Measurements from ENCODE around the gene ARFGAP2. TPM values are rescaled to one million over a fixed set of nuclear protein-coding genes. Genes with fewer than 3 reads are reported as not detected.

ARFGAP2 gene
- total RNA-seq, 1 experiment from 2014 or later = 73.5 TPM

DNA sequence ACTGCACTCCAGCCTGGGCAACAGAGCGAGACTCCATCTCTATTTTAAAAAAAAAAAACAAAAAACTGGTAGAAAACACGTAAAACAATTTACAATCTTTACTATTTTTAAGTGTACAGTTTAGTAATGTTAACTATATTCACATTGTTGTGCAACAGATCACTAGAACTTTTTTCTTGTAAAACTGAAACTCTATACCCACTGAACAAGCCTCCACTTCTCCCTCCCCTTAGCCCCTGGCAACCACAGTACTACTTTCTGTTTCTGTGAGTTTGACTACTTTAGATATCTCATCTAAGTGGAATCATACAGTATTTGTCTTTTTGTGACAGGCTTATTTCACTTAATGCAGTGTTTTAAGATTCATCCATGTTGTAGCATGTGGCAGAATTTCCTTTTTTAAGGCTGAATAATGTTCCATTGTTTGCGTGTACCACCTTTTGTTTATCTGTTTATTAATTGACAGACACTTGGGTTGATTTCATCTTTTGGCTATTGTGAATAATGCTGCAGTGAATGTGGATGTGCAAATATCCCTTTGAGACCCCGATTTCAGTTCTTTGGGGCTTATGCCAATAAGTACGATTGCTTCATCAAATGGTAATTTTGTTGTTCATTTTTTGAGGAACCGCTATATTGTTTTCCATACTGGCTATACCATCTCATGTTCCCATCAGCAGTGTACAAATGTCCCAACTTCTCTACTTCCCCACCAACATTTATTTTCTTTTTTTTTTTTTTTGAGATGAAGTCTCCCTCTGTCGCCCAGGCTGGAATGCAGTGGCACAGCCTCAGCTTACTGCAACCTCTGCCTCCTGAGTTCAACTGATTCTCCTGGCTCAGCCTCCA lies 49.1 kb upstream of the ARFGAP2 start (continued):
- TF ChIP-seq POLR2AphosphoS5 (IDR thresholded peaks at IDR 0.05; ENCODE audit: low read depth, low read length) = no peak

- no peak overlapping the region for H3K4me3 ChIP-seq (replicated peaks in 1 of 2; ENCODE audit: low read depth in 1 of 2, low read length in 2 of 2)
- H3K36me3 ChIP-seq (ENCODE audit: control insufficient read depth in 1 of 2, insufficient read depth in 2 of 2, low read length in 2 of 2) = peaks cover 9 to 16% of the 10 kb centered on the region in 2 experiments; a peak in 2 of 4 replicates
- H3K79me2 ChIP-seq (ENCODE audit: insufficient read depth, low read length) = peaks cover 24% of the 10 kb centered on the region
- ChIA-PET RAD21 (ENCODE audit: low non-redundant PET in 1 of 2, low total read pairs in 2 of 2, uncharacterized antibody in 2 of 2, unreplicated experiment in 2 of 2) (no interaction called here), CTCF (interaction anchor here (0.6 kb wide), 1 partner anchor 232 kb away, joined by 4 read pairs; no protein-coding TSS in a partner anchor), POLR2A (interaction anchor here (0.6 kb wide), 1 partner anchor 24 kb away, joined by 3 read pairs; no protein-coding TSS in a partner anchor)
- intact Hi-C loops (cut with micrococcal nuclease) = no loop called here
- no peak overlapping the region for H2AFZ ChIP-seq (ENCODE audit: low read depth, low read length, poor library complexity, severe bottlenecking)
- no peaks in the 10 kb centered on the region for H3K27me3 ChIP-seq (ENCODE audit: insufficient read depth, low read length)
- peaks cover 0 to 13% of the 10 kb centered on the region in 2 experiments; a peak in 2 of 4 replicates for H3K4me1 ChIP-seq (ENCODE audit: control insufficient read depth in 1 of 2, insufficient read depth in 2 of 2, low read length in 2 of 2)
- no peaks in the 10 kb centered on the region for H4K20me1 ChIP-seq (ENCODE audit: insufficient read depth)
- no TSS peak for BruUV-seq (replicated peaks)
- TF ChIP-seq, protein P1, sequence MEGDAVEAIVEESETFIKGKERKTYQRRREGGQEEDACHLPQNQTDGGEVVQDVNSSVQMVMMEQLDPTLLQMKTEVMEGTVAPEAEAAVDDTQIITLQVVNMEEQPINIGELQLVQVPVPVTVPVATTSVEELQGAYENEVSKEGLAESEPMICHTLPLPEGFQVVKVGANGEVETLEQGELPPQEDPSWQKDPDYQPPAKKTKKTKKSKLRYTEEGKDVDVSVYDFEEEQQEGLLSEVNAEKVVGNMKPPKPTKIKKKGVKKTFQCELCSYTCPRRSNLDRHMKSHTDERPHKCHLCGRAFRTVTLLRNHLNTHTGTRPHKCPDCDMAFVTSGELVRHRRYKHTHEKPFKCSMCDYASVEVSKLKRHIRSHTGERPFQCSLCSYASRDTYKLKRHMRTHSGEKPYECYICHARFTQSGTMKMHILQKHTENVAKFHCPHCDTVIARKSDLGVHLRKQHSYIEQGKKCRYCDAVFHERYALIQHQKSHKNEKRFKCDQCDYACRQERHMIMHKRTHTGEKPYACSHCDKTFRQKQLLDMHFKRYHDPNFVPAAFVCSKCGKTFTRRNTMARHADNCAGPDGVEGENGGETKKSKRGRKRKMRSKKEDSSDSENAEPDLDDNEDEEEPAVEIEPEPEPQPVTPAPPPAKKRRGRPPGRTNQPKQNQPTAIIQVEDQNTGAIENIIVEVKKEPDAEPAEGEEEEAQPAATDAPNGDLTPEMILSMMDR (IDR thresholded peaks at IDR 0.05 in 2 of 3, conservative IDR thresholded peaks at IDR 0.05 in 1 of 3; ENCODE audit: borderline replicate concordance in 1 of 3, insufficient read depth in 1 of 3, low read depth in 2 of 3, low read length in 2 of 3) = no peak
- TF ChIP-seq, protein P2, sequence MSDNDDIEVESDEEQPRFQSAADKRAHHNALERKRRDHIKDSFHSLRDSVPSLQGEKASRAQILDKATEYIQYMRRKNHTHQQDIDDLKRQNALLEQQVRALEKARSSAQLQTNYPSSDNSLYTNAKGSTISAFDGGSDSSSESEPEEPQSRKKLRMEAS (IDR thresholded peaks at IDR 0.05) = no peak
- TF ChIP-seq JUND (IDR thresholded peaks at IDR 0.05) = no peak
- TF ChIP-seq EGR1 (IDR thresholded peaks at IDR 0.05; ENCODE audit: low read depth) = no peak
- no peak for TF ChIP-seq POLR2AphosphoS5 (IDR thresholded peaks at IDR 0.05; ENCODE audit: low read depth, low read length)
- no peak for TF ChIP-seq EZH2phosphoT487 (IDR thresholded peaks at IDR 0.05; ENCODE audit: borderline replicate concordance)
- no peak for TF ChIP-seq POLR2A (IDR thresholded peaks at IDR 0.05; ENCODE audit: borderline replicate concordance, extremely low read depth, insufficient read depth, insufficient read length)
- TF ChIP-seq ZBTB33 (IDR thresholded peaks at IDR 0.05; ENCODE audit: extremely low read depth, insufficient replicate concordance, low read length) = no peak
- no peak for TF ChIP-seq TCF7L2 (IDR thresholded peaks at IDR 0.05; ENCODE audit: borderline replicate concordance, extremely low read depth, insufficient read depth, insufficient read length)
- TF ChIP-seq CBX3 (IDR thresholded peaks at IDR 0.05; ENCODE audit: low read depth) = no peak
- TF ChIP-seq, protein P3, sequence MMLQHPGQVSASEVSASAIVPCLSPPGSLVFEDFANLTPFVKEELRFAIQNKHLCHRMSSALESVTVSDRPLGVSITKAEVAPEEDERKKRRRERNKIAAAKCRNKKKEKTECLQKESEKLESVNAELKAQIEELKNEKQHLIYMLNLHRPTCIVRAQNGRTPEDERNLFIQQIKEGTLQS (IDR thresholded peaks at IDR 0.05) = no peak
- TF ChIP-seq YY1 (IDR thresholded peaks at IDR 0.05; ENCODE audit: extremely low read depth, insufficient replicate concordance, low read depth, low read length) = no peak
- no peak for TF ChIP-seq EZH2 (IDR thresholded peaks at IDR 0.05)
- H3K9me2 ChIP-seq (ENCODE audit: insufficient read depth) = no peaks in the 10 kb centered on the region
- no peak overlapping the region for H3K27ac ChIP-seq (ENCODE audit: low read depth, low read length)
- H3K9ac ChIP-seq (ENCODE audit: low read length) = no peak overlapping the region
- DNase-seq (ENCODE audit: low read depth, low spot score) = no peak
- no peaks in the 10 kb centered on the region for H3K9me3 ChIP-seq (ENCODE audit: control insufficient read depth in 1 of 2, insufficient read depth in 1 of 2, low read depth in 1 of 2, low read length in 2 of 2)
- H3K4me2 ChIP-seq (ENCODE audit: low read length) = no peak overlapping the region
- ATAC-seq = no peak
Measured at GRCh38 chr11:47222696-47223095, 46.0 kb upstream of the ARFGAP2 start.
